GM12878 (cell line): Measurements from ENCODE around the gene TMC4. TPM values are rescaled to one million over a fixed set of nuclear protein-coding genes. Genes with fewer than 3 reads are reported as not detected.
A peak's percentile ranks its signal among the peaks of the same experiment; 100 is the strongest.

ENCODE experiments used
- ATF7 ChIP-seq: fragments of 450-650 bp; IDR thresholded peaks from 2 replicates; pipeline ENCODE4 v1.6.1; 2016; ENCODE audit warnings: low read depth, mild to moderate bottlenecking
- CBX5 ChIP-seq: sonication (generic); IDR thresholded peaks from 2 replicates; pipeline ENCODE4 v1.6.1; 2016; ENCODE audit warnings: low read depth, moderate library complexity, mild to moderate bottlenecking, inconsistent platforms
- HDAC2 ChIP-seq: fragments of 200-600 bp; sonication (generic); IDR thresholded peaks from 2 replicates; pipeline ENCODE4 v1.6.1; 2017
- IKZF1 ChIP-seq: fragments of 450-650 bp; conservative IDR thresholded peaks from 2 replicates; pipeline ENCODE4 v1.6.1; 2017; ENCODE audit warnings: antibody characterized with exemption, mild to moderate bottlenecking
- JUNB ChIP-seq: IDR thresholded peaks from 2 replicates; pipeline ENCODE4 v1.6.1; 2016; ENCODE audit warnings: antibody characterized with exemption, mild to moderate bottlenecking
- KAT2A ChIP-seq: conservative IDR thresholded peaks from 2 replicates; pipeline ENCODE4 v1.6.1; 2011; ENCODE audit warnings: low read depth, low read length; ENCODE audit not compliant: control insufficient read depth
- MEF2B ChIP-seq: fragments of 450-650 bp; IDR thresholded peaks from 2 replicates; pipeline ENCODE4 v1.6.1; 2018; ENCODE audit warnings: mild to moderate bottlenecking, moderate library complexity; ENCODE audit not compliant: partially characterized antibody, poor library complexity, severe bottlenecking
- MTA2 ChIP-seq: fragments of 450-650 bp; IDR thresholded peaks from 2 replicates; pipeline ENCODE4 v1.6.1; 2016; ENCODE audit warnings: low read depth, mild to moderate bottlenecking, moderate library complexity
- POLR2AphosphoS2 ChIP-seq: IDR thresholded peaks from 2 replicates; pipeline ENCODE4 v1.6.1; 2011; ENCODE audit warnings: low read depth, mild to moderate bottlenecking, low read length, improper control_type of control experiment, moderate library complexity
- SP1 ChIP-seq: IDR thresholded peaks from one replicate; pipeline ENCODE4 v1.6.1; 2011; ENCODE audit warnings: low read depth, low read length
- STAT1 ChIP-seq: fragments of 450-650 bp; conservative IDR thresholded peaks from 2 replicates; pipeline ENCODE4 v1.6.1; 2014; ENCODE audit warnings: antibody characterized with exemption, mild to moderate bottlenecking
- SUZ12 ChIP-seq: fragments of 200-600 bp; sonication (generic); IDR thresholded peaks from one replicate; pipeline ENCODE4 v1.6.1; 2018; ENCODE audit warnings: antibody characterized with exemption, mild to moderate bottlenecking; ENCODE audit not compliant: unreplicated experiment
- TAF1 ChIP-seq: IDR thresholded peaks from 2 replicates; pipeline ENCODE4 v1.6.1; 2011; ENCODE audit warnings: mild to moderate bottlenecking, low read depth, low read length, borderline replicate concordance
- TARDBP ChIP-seq: IDR thresholded peaks from 2 replicates; pipeline ENCODE4 v1.6.1; 2016; ENCODE audit warnings: borderline replicate concordance
- TCF3 ChIP-seq: IDR thresholded peaks from 2 replicates; pipeline ENCODE4 v1.6.1; 2012; ENCODE audit warnings: low read depth, mild to moderate bottlenecking, low read length, borderline replicate concordance; ENCODE audit not compliant: insufficient read depth
- YY1 ChIP-seq: IDR thresholded peaks from 2 replicates; pipeline ENCODE4 v1.6.1; 2011; ENCODE audit warnings: low read depth, mild to moderate bottlenecking, low read length
- ZNF207 ChIP-seq: fragments of 450-650 bp; IDR thresholded peaks from 2 replicates; pipeline ENCODE4 v1.6.1; 2014; ENCODE audit warnings: antibody characterized with exemption, mild to moderate bottlenecking, borderline replicate concordance
- polyA plus RNA-seq, 11 experiments: library from polyadenylated mRNA; depleted of rRNA in 4 of 11; unstranded in 6 of 11; stranded (reverse) in 5 of 11; fragments of >200 nt; fragmentation: Nextera tagmentation in 4 of 11; fragmentation: Illumina TruSeq in 1 of 11; extraction: Ambion mirVana in 4 of 11; extraction: Trizol in 1 of 11; gene quantifications; 1 replicate in 1 of 11; 2 replicates in 10 of 11; pipeline versions ENCODE4 v1.2.1 to v1.2.3, GENCODE V29; 2011 to 2016; ENCODE audit warnings: inconsistent platforms in 2 of 11, missing spikeins in 2 of 11, low read depth in 1 of 11
- total RNA-seq, 4 experiments: library from RNA; depleted of rRNA in 3 of 4; stranded (reverse); fragments of >200 nt in 3 of 4; fragmentation: Illumina TruSeq in 1 of 4; extraction: Trizol in 1 of 4; gene quantifications; 2 replicates each; pipeline versions ENCODE4 v1.2.1 to v1.2.3, GENCODE V29; 2013 to 2021
- TF ChIP-seq, protein P1 (sequence below): fragments of 450-650 bp; IDR thresholded peaks from 2 replicates; pipeline ENCODE4 v1.6.1; 2017; ENCODE audit warnings: borderline replicate concordance
- TF ChIP-seq, protein P2 (sequence below): IDR thresholded peaks from 2 replicates; pipeline ENCODE4 v1.6.1; 2012; ENCODE audit warnings: mild to moderate bottlenecking, low read depth, low read length
- TF ChIP-seq, protein P3 (sequence below): IDR thresholded peaks from 2 replicates; pipeline ENCODE4 v1.6.1; 2011; ENCODE audit warnings: low read depth, mild to moderate bottlenecking, low read length, moderate library complexity, borderline replicate concordance; ENCODE audit errors: extremely low read depth
- TF ChIP-seq, protein P4 (sequence below): fragments of 450-650 bp; conservative IDR thresholded peaks from 2 replicates; pipeline ENCODE4 v1.6.1; 2017; ENCODE audit warnings: mild to moderate bottlenecking, moderate library complexity
- TF ChIP-seq, protein P5 (sequence below): IDR thresholded peaks from 2 replicates; pipeline ENCODE4 v1.6.1; 2011; ENCODE audit warnings: borderline replicate concordance, low read depth, mild to moderate bottlenecking, moderate library complexity, low read length; ENCODE audit not compliant: insufficient read depth, poor library complexity, severe bottlenecking

TMC4 gene
- total and polyA plus RNA-seq, 10 of the 15 experiments (the other 5 are each of a cell fraction or from before 2014, with no cell fraction given), result 0.33 to 0.83 (median 0.74) TPM; not detected in 7

DNA sequence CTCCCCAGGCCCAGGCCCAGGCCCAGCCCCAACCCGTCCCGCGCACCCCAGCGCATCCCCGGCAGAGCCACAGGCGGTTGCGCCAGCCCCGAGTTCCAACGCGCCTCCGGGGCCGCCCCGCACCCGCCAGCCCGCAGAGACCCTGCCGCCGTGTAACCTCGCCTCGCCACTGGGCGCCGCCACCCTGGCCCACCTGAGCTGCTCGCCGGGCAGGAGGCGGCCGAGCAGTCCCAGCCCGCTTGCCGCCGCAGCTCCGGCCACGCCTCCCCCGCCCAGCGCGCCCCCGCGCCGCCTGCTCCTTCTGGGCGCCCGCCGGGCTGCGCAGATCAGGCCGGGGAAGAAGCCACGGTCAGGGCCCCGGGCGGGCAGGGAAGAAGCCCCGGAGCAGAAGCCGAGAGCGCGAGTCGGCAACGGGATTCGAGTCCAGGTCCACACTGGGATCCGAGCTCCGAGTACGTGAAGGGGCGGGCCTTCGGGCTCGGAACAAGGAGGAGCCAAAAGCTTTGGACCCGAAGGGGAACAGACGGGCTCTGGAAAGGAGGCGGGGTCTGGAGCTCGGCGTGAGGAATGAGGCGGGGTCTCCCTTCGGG, 16.3 kb upstream of the TMC4 start, which contains the start of gene MBOAT7 (continued):
- TF ChIP-seq, protein P1, sequence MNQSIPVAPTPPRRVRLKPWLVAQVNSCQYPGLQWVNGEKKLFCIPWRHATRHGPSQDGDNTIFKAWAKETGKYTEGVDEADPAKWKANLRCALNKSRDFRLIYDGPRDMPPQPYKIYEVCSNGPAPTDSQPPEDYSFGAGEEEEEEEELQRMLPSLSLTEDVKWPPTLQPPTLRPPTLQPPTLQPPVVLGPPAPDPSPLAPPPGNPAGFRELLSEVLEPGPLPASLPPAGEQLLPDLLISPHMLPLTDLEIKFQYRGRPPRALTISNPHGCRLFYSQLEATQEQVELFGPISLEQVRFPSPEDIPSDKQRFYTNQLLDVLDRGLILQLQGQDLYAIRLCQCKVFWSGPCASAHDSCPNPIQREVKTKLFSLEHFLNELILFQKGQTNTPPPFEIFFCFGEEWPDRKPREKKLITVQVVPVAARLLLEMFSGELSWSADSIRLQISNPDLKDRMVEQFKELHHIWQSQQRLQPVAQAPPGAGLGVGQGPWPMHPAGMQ, result no peak
- no peak for TF ChIP-seq HDAC2
- TF ChIP-seq, protein P2, sequence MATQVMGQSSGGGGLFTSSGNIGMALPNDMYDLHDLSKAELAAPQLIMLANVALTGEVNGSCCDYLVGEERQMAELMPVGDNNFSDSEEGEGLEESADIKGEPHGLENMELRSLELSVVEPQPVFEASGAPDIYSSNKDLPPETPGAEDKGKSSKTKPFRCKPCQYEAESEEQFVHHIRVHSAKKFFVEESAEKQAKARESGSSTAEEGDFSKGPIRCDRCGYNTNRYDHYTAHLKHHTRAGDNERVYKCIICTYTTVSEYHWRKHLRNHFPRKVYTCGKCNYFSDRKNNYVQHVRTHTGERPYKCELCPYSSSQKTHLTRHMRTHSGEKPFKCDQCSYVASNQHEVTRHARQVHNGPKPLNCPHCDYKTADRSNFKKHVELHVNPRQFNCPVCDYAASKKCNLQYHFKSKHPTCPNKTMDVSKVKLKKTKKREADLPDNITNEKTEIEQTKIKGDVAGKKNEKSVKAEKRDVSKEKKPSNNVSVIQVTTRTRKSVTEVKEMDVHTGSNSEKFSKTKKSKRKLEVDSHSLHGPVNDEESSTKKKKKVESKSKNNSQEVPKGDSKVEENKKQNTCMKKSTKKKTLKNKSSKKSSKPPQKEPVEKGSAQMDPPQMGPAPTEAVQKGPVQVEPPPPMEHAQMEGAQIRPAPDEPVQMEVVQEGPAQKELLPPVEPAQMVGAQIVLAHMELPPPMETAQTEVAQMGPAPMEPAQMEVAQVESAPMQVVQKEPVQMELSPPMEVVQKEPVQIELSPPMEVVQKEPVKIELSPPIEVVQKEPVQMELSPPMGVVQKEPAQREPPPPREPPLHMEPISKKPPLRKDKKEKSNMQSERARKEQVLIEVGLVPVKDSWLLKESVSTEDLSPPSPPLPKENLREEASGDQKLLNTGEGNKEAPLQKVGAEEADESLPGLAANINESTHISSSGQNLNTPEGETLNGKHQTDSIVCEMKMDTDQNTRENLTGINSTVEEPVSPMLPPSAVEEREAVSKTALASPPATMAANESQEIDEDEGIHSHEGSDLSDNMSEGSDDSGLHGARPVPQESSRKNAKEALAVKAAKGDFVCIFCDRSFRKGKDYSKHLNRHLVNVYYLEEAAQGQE, result no peak
- TF ChIP-seq JUNB, result no peak
- no peak for TF ChIP-seq KAT2A
- peak; percentile 85 for TF ChIP-seq IKZF1
- no peak for TF ChIP-seq CBX5
- peak; percentile 98 for TF ChIP-seq ZNF207
- TF ChIP-seq STAT1, result peak; percentile 97
- TF ChIP-seq TAF1, result 0 out of 2 replicates have a peak, but pooled peaks have one; percentile 13
- TF ChIP-seq, protein P3, sequence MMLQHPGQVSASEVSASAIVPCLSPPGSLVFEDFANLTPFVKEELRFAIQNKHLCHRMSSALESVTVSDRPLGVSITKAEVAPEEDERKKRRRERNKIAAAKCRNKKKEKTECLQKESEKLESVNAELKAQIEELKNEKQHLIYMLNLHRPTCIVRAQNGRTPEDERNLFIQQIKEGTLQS, result no peak
- TF ChIP-seq, protein P4, sequence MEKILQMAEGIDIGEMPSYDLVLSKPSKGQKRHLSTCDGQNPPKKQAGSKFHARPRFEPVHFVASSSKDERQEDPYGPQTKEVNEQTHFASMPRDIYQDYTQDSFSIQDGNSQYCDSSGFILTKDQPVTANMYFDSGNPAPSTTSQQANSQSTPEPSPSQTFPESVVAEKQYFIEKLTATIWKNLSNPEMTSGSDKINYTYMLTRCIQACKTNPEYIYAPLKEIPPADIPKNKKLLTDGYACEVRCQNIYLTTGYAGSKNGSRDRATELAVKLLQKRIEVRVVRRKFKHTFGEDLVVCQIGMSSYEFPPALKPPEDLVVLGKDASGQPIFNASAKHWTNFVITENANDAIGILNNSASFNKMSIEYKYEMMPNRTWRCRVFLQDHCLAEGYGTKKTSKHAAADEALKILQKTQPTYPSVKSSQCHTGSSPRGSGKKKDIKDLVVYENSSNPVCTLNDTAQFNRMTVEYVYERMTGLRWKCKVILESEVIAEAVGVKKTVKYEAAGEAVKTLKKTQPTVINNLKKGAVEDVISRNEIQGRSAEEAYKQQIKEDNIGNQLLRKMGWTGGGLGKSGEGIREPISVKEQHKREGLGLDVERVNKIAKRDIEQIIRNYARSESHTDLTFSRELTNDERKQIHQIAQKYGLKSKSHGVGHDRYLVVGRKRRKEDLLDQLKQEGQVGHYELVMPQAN, result peak; percentile 89
- TF ChIP-seq TCF3, result 0 out of 2 replicates have a peak, but pooled peaks have one; percentile 8
- TF ChIP-seq, protein P5, sequence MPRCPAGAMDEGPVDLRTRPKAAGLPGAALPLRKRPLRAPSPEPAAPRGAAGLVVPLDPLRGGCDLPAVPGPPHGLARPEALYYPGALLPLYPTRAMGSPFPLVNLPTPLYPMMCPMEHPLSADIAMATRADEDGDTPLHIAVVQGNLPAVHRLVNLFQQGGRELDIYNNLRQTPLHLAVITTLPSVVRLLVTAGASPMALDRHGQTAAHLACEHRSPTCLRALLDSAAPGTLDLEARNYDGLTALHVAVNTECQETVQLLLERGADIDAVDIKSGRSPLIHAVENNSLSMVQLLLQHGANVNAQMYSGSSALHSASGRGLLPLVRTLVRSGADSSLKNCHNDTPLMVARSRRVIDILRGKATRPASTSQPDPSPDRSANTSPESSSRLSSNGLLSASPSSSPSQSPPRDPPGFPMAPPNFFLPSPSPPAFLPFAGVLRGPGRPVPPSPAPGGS, result peak; percentile 54
- no peak for TF ChIP-seq ATF7
- TF ChIP-seq SP1, result peak; percentile 60
- TF ChIP-seq YY1, result peak; percentile 29
- no peak for TF ChIP-seq SUZ12
- TF ChIP-seq MTA2, result no peak
- no peak for TF ChIP-seq MEF2B
- no peak for TF ChIP-seq POLR2AphosphoS2
- no peak for TF ChIP-seq TARDBP
